WTC11 (cell line): ENCODE data around the gene RPTOR. TPM values are rescaled to one million over a fixed set of nuclear protein-coding genes. Genes with fewer than 3 reads are reported as not detected.
A peak's percentile ranks its signal among the peaks of the same experiment; 100 is the strongest.

ENCODE experiments used
- ATAC-seq: fragments of 200-7000 bp; cut with Tn5 transposase; 2 replicates; pipeline ENCODE4 v1.10.0; 2021; ENCODE audit warnings: mild to moderate bottlenecking, moderate library complexity
- CTCF ChIA-PET: fragments of 300-600 bp; sonication (Branson Sonifier 250); formaldehyde crosslinking; loops from one replicate; lab custom pipeline; 2021; ENCODE audit warnings: antibody characterized with exemption; lab: Charles Lee
- POLR2A ChIA-PET: fragments of 350-600 bp; sonication (Branson Sonifier 250); formaldehyde crosslinking; loops from one replicate; lab custom pipeline; 2021; ENCODE audit warnings: antibody characterized with exemption; lab: Charles Lee
- DNase-seq: peaks from one replicate; pipeline ENCODE4 v3.0.0; 2021; ENCODE audit warnings: low spot score
- H3K27ac Mint-ChIP-seq: 2 replicates; pipeline ENCODE4 v1.8.0; 2021; ENCODE audit warnings: mixed read lengths
- H3K27me3 Mint-ChIP-seq: 2 replicates; pipeline ENCODE4 v1.8.0; 2021; ENCODE audit warnings: low read depth, mild to moderate bottlenecking, moderate library complexity, mixed read lengths
- H3K36me3 Mint-ChIP-seq: 2 replicates; pipeline ENCODE4 v1.8.0; 2021; ENCODE audit warnings: mixed read lengths
- H3K4me1 Mint-ChIP-seq: 2 replicates; pipeline ENCODE4 v1.8.0; 2022; ENCODE audit warnings: mixed read lengths
- H3K4me3 Mint-ChIP-seq: 2 replicates; pipeline ENCODE4 v1.8.0; 2021; ENCODE audit warnings: mild to moderate bottlenecking, moderate library complexity, mixed read lengths
- H3K9me3 Mint-ChIP-seq: 2 replicates; pipeline ENCODE4 v1.8.0; 2021; ENCODE audit warnings: mixed read lengths
- CBFB ChIP-seq: sonication (generic); formaldehyde crosslinking; IDR thresholded peaks from 2 replicates; pipeline ENCODE4 v1.8.1; 2022; ENCODE audit warnings: mild to moderate bottlenecking, low read depth, missing genetic modification reagents
- FOXP1 ChIP-seq: sonication (generic); formaldehyde crosslinking; IDR thresholded peaks from 2 replicates; pipeline ENCODE4 v1.8.0; 2022; ENCODE audit warnings: missing genetic modification reagents, mild to moderate bottlenecking, moderate library complexity, borderline replicate concordance
- NFATC4 ChIP-seq: fragments of 250-450 bp; sonication (Bioruptor Pico); IDR thresholded peaks from 2 replicates; pipeline ENCODE4 v1.9.0; 2021; ENCODE audit warnings: mild to moderate bottlenecking
- NR3C1 ChIP-seq: sonication (generic); formaldehyde crosslinking; conservative IDR thresholded peaks from 2 replicates; pipeline ENCODE4 v1.8.1; 2023; ENCODE audit warnings: low read depth, mild to moderate bottlenecking, missing genetic modification reagents
- OVOL2 ChIP-seq: fragments of 250-450 bp; sonication (Bioruptor Pico); IDR thresholded peaks from 2 replicates; pipeline ENCODE4 v1.9.0; 2021; ENCODE audit warnings: mild to moderate bottlenecking, borderline replicate concordance
- SMAD4 ChIP-seq: sonication (generic); formaldehyde crosslinking; IDR thresholded peaks from 2 replicates; pipeline ENCODE4 v1.8.0; 2022; ENCODE audit warnings: mild to moderate bottlenecking, missing genetic modification reagents
- TP53 ChIP-seq: sonication (generic); formaldehyde crosslinking; IDR thresholded peaks from 2 replicates; pipeline ENCODE4 v1.8.1; 2023; ENCODE audit warnings: mild to moderate bottlenecking, missing genetic modification reagents
- ZNF138 ChIP-seq: sonication (generic); formaldehyde crosslinking; conservative IDR thresholded peaks from 2 replicates; pipeline ENCODE4 v1.8.1; 2022; ENCODE audit warnings: mild to moderate bottlenecking, moderate library complexity, missing genetic modification reagents
- ZNF219 ChIP-seq: sonication (generic); formaldehyde crosslinking; IDR thresholded peaks from 2 replicates; pipeline ENCODE4 v1.8.0; 2023; ENCODE audit warnings: missing genetic modification reagents, mild to moderate bottlenecking, borderline replicate concordance
- total RNA-seq: library from RNA; stranded (reverse); gene quantifications from 3 replicates; pipeline ENCODE4 v1.2.3, GENCODE V29; 2021
- TF ChIP-seq, protein P1 (sequence below): sonication (generic); formaldehyde crosslinking; IDR thresholded peaks from 2 replicates; pipeline ENCODE4 v1.8.1; 2023; ENCODE audit warnings: mild to moderate bottlenecking, missing genetic modification reagents
- TF ChIP-seq, protein P2 (sequence below): fragments of 250-450 bp; sonication (Bioruptor Pico); IDR thresholded peaks from 2 replicates; pipeline ENCODE4 v1.8.0; 2021; ENCODE audit warnings: mild to moderate bottlenecking
- TF ChIP-seq, protein P3 (sequence below): fragments of 250-450 bp; sonication (Bioruptor Pico); IDR thresholded peaks from 2 replicates; pipeline ENCODE4 v1.9.0; 2021; ENCODE audit warnings: mild to moderate bottlenecking
- TF ChIP-seq, protein P4 (sequence below): sonication (generic); formaldehyde crosslinking; IDR thresholded peaks from 2 replicates; pipeline ENCODE4 v1.8.1; 2023; ENCODE audit warnings: mild to moderate bottlenecking, missing genetic modification reagents, moderate library complexity
- TF ChIP-seq, protein P5 (sequence below): fragments of 250-450 bp; sonication (Bioruptor Pico); IDR thresholded peaks from 2 replicates; pipeline ENCODE4 v1.9.0; 2021; ENCODE audit warnings: moderate library complexity, mild to moderate bottlenecking, inconsistent platforms, borderline replicate concordance
- TF ChIP-seq, protein P6 (sequence below): fragments of 250-450 bp; sonication (Bioruptor Pico); IDR thresholded peaks from 2 replicates; pipeline ENCODE4 v1.9.0; 2021; ENCODE audit warnings: mild to moderate bottlenecking
- TF ChIP-seq, protein P7 (sequence below): sonication (generic); formaldehyde crosslinking; IDR thresholded peaks from 2 replicates; pipeline ENCODE4 v1.8.1; 2022; ENCODE audit warnings: low read depth, missing genetic modification reagents, borderline replicate concordance
- TF ChIP-seq, protein P8 (sequence below): fragments of 250-450 bp; sonication (Bioruptor Pico); IDR thresholded peaks from 2 replicates; pipeline ENCODE4 v1.9.0; 2021; ENCODE audit warnings: mild to moderate bottlenecking, borderline replicate concordance

Gene RPTOR
- total RNA-seq, 1 experiment from 2014 or later = 41.0 TPM

DNA sequence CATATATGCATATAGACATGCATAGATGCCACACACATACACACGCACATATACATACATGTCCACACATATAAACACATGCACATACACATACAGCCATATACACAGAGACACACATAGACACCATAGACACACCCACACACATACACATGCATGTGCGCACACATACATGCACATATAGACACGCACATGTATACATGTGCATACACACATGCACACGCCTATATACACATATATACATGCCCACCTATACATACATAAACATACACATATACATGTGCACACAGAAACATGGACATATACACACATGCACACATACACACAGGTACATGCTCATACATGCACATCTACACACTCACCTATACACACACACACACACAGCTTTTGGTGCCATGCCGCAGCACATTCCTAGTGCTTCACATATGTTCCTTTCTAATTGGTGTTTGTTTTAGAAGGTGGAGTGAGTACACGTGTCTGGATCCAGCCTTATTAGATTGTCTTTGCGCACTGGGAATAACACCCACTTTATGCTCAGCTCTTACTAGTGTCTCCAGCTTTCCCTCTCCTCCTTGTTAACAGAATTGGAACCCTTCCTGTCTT lies 198.0 kb downstream of the RPTOR start (continued):
- TF ChIP-seq, protein P1, sequence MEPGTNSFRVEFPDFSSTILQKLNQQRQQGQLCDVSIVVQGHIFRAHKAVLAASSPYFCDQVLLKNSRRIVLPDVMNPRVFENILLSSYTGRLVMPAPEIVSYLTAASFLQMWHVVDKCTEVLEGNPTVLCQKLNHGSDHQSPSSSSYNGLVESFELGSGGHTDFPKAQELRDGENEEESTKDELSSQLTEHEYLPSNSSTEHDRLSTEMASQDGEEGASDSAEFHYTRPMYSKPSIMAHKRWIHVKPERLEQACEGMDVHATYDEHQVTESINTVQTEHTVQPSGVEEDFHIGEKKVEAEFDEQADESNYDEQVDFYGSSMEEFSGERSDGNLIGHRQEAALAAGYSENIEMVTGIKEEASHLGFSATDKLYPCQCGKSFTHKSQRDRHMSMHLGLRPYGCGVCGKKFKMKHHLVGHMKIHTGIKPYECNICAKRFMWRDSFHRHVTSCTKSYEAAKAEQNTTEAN = no peak
- TF ChIP-seq FOXP1 (CRISPR knock-in tag) = no peak
- TF ChIP-seq, protein P2, sequence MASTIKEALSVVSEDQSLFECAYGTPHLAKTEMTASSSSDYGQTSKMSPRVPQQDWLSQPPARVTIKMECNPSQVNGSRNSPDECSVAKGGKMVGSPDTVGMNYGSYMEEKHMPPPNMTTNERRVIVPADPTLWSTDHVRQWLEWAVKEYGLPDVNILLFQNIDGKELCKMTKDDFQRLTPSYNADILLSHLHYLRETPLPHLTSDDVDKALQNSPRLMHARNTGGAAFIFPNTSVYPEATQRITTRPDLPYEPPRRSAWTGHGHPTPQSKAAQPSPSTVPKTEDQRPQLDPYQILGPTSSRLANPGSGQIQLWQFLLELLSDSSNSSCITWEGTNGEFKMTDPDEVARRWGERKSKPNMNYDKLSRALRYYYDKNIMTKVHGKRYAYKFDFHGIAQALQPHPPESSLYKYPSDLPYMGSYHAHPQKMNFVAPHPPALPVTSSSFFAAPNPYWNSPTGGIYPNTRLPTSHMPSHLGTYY (CRISPR knock-in tag) = no peak
- TF ChIP-seq, protein P3, sequence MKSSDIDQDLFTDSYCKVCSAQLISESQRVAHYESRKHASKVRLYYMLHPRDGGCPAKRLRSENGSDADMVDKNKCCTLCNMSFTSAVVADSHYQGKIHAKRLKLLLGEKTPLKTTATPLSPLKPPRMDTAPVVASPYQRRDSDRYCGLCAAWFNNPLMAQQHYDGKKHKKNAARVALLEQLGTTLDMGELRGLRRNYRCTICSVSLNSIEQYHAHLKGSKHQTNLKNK (CRISPR knock-in tag) = no peak
- TF ChIP-seq, protein P4, sequence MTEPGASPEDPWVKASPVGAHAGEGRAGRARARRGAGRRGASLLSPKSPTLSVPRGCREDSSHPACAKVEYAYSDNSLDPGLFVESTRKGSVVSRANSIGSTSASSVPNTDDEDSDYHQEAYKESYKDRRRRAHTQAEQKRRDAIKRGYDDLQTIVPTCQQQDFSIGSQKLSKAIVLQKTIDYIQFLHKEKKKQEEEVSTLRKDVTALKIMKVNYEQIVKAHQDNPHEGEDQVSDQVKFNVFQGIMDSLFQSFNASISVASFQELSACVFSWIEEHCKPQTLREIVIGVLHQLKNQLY (CRISPR knock-in tag) = no peak
- TF ChIP-seq NR3C1 (CRISPR knock-in tag) = no peak
- TF ChIP-seq, protein P5, sequence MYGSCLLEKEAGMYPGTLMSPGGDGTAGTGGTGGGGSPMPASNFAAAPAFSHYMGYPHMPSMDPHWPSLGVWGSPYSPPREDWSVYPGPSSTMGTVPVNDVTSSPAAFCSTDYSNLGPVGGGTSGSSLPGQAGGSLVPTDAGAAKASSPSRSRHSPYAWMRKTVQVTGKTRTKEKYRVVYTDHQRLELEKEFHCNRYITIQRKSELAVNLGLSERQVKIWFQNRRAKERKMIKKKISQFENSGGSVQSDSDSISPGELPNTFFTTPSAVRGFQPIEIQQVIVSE (CRISPR knock-in tag) = no peak
- TF ChIP-seq, protein P6, sequence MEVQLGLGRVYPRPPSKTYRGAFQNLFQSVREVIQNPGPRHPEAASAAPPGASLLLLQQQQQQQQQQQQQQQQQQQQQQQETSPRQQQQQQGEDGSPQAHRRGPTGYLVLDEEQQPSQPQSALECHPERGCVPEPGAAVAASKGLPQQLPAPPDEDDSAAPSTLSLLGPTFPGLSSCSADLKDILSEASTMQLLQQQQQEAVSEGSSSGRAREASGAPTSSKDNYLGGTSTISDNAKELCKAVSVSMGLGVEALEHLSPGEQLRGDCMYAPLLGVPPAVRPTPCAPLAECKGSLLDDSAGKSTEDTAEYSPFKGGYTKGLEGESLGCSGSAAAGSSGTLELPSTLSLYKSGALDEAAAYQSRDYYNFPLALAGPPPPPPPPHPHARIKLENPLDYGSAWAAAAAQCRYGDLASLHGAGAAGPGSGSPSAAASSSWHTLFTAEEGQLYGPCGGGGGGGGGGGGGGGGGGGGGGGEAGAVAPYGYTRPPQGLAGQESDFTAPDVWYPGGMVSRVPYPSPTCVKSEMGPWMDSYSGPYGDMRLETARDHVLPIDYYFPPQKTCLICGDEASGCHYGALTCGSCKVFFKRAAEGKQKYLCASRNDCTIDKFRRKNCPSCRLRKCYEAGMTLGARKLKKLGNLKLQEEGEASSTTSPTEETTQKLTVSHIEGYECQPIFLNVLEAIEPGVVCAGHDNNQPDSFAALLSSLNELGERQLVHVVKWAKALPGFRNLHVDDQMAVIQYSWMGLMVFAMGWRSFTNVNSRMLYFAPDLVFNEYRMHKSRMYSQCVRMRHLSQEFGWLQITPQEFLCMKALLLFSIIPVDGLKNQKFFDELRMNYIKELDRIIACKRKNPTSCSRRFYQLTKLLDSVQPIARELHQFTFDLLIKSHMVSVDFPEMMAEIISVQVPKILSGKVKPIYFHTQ = no peak
- TF ChIP-seq ZNF219 (CRISPR knock-in tag) = no peak
- TF ChIP-seq SMAD4 = no peak
- no peak for TF ChIP-seq CBFB (CRISPR knock-in tag)

DNA sequence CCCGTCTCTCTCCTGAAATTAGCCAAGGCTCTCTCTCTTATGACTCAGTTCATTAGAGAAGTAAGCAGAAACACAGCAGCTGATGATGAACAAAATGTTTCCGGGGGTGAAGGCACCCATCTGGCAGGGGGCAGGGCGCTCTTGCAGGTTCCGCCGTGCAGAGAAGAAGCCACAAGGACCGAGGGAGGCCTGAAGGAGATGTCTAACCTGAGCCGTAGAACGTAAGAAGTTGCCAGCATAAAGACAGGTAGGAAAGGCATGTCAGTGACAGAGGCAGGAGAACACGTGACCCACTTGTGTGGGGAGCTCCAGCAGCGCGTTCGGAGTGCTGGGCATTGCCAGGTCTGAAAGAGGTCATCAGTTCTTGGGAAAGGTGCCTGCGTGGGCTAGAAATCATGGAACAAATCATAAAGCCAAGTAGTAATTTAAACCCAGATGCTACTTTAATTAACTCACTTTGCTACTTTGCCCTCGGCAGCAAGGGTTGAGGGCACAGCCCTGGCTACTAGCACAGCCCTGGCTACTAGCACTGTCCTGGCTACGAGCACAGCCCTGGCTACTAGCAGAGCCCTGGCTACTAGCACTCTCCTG lies 198.6 kb downstream of the RPTOR start:
- Mint-ChIP-seq H3K4me3 (no peak overlapping the region), H3K27me3 (no peaks in the 10 kb centered on the region), H3K27ac (peak overlapping the region; percentile 57), H3K4me1 (peaks cover 20% of the 10 kb centered on the region), H3K9me3 (peaks cover 32% of the 10 kb centered on the region), H3K36me3 (peaks cover 33% of the 10 kb centered on the region)
- ATAC-seq (no peak), DNase-seq (no peak)
- CTCF ChIA-PET = no interaction called here
- POLR2A ChIA-PET = no interaction called here
- TF ChIP-seq NFATC4 (CRISPR knock-in tag) (no peak), OVOL2 (CRISPR knock-in tag) (no peak), ZNF138 (CRISPR knock-in tag) (no peak), TP53 (CRISPR knock-in tag) (no peak), FOXP1 (CRISPR knock-in tag) (no peak)
- TF ChIP-seq, protein P7, sequence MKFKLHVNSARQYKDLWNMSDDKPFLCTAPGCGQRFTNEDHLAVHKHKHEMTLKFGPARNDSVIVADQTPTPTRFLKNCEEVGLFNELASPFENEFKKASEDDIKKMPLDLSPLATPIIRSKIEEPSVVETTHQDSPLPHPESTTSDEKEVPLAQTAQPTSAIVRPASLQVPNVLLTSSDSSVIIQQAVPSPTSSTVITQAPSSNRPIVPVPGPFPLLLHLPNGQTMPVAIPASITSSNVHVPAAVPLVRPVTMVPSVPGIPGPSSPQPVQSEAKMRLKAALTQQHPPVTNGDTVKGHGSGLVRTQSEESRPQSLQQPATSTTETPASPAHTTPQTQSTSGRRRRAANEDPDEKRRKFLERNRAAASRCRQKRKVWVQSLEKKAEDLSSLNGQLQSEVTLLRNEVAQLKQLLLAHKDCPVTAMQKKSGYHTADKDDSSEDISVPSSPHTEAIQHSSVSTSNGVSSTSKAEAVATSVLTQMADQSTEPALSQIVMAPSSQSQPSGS (CRISPR knock-in tag) = no peak
- TF ChIP-seq, protein P8, sequence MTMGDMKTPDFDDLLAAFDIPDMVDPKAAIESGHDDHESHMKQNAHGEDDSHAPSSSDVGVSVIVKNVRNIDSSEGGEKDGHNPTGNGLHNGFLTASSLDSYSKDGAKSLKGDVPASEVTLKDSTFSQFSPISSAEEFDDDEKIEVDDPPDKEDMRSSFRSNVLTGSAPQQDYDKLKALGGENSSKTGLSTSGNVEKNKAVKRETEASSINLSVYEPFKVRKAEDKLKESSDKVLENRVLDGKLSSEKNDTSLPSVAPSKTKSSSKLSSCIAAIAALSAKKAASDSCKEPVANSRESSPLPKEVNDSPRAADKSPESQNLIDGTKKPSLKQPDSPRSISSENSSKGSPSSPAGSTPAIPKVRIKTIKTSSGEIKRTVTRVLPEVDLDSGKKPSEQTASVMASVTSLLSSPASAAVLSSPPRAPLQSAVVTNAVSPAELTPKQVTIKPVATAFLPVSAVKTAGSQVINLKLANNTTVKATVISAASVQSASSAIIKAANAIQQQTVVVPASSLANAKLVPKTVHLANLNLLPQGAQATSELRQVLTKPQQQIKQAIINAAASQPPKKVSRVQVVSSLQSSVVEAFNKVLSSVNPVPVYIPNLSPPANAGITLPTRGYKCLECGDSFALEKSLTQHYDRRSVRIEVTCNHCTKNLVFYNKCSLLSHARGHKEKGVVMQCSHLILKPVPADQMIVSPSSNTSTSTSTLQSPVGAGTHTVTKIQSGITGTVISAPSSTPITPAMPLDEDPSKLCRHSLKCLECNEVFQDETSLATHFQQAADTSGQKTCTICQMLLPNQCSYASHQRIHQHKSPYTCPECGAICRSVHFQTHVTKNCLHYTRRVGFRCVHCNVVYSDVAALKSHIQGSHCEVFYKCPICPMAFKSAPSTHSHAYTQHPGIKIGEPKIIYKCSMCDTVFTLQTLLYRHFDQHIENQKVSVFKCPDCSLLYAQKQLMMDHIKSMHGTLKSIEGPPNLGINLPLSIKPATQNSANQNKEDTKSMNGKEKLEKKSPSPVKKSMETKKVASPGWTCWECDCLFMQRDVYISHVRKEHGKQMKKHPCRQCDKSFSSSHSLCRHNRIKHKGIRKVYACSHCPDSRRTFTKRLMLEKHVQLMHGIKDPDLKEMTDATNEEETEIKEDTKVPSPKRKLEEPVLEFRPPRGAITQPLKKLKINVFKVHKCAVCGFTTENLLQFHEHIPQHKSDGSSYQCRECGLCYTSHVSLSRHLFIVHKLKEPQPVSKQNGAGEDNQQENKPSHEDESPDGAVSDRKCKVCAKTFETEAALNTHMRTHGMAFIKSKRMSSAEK (CRISPR knock-in tag) = no peak
